Measurements from ENCODE around the gene SLC31A1. TPM values are rescaled to one million over a fixed set of nuclear protein-coding genes. Genes with fewer than 3 reads are reported as not detected.

The SLC31A1 gene
- total and polyA plus RNA-seq, 10 donors = 3.0 to 22.7 (median 18.6) TPM

- no peak overlapping the region for H3K27ac ChIP-seq
- H3K27me3 ChIP-seq (replicated peaks in 1 of 7) = no peaks in the 10 kb centered on the region
- H3K9me3 ChIP-seq = no peaks in the 10 kb centered on the region
- no peak for TF ChIP-seq POLR2A (IDR thresholded peaks at IDR 0.05)
- no peak for TF ChIP-seq CTCF (IDR thresholded peaks at IDR 0.05 in 8 of 11, conservative IDR thresholded peaks at IDR 0.05 in 3 of 11)
- no peak for TF ChIP-seq POLR2AphosphoS5 (IDR thresholded peaks at IDR 0.05)
- WGBS, 5 donors = 88 to 100% (median 96%) methylated on average over 1 of the region's 1 CpG
- H3K36me3 ChIP-seq = peaks cover 19 to 97% (median 92%) of the 10 kb centered on the region in 6 donors
- intact Hi-C loops (cut with DNase I; ENCODE audit: low total_unique reads) = no loop called here
- no peak for DNase-seq
- H3K4me3 ChIP-seq = no peak overlapping the region
- no peaks in the 10 kb centered on the region for H3K4me1 ChIP-seq
Observed at GRCh38 chr9:113178087-113178486, 43.3 kb upstream of the SLC31A1 start.

GRCh38 chr9:113179839-113180238 is 41.5 kb upstream of the SLC31A1 start:
- intact Hi-C loops (cut with DNase I; ENCODE audit: low total_unique reads) = no loop called here
- Histone ChIP-seq H3K36me3 (peaks cover 19 to 100% (median 94%) of the 10 kb centered on the region in 6 donors), H3K4me1 (no peaks in the 10 kb centered on the region), H3K9me3 (no peaks in the 10 kb centered on the region), H3K27ac (no peak overlapping the region), H3K4me3 (no peak overlapping the region), H3K27me3 (replicated peaks in 1 of 7) (no peaks in the 10 kb centered on the region)
- no peak for DNase-seq
- WGBS, 5 donors = 0 to 100% (median 96%) methylated on average over 1 of the region's 1 CpG
- no peak for TF ChIP-seq POLR2AphosphoS5 (IDR thresholded peaks at IDR 0.05)
- no peak for TF ChIP-seq POLR2A (IDR thresholded peaks at IDR 0.05)
- no peak for TF ChIP-seq CTCF (IDR thresholded peaks at IDR 0.05 in 8 of 11, conservative IDR thresholded peaks at IDR 0.05 in 3 of 11)

- Histone ChIP-seq H3K36me3 (peaks cover 15 to 100% (median 96%) of the 10 kb centered on the region in 6 donors), H3K9me3 (no peaks in the 10 kb centered on the region), H3K4me3 (no peak overlapping the region), H3K27me3 (replicated peaks in 1 of 7) (no peaks in the 10 kb centered on the region), H3K4me1 (peaks cover 0 to 12% (median 0%) of the 10 kb centered on the region in 6 donors), H3K27ac (no peak overlapping the region)
- TF ChIP-seq CTCF (IDR thresholded peaks at IDR 0.05 in 8 of 11, conservative IDR thresholded peaks at IDR 0.05 in 3 of 11) (no peak), POLR2A (IDR thresholded peaks at IDR 0.05) (no peak), POLR2AphosphoS5 (IDR thresholded peaks at IDR 0.05) (no peak)
- no peak for DNase-seq
- intact Hi-C loops (cut with DNase I; ENCODE audit: low total_unique reads) = no loop called here
Observed at GRCh38 chr9:113181165-113181564, 40.2 kb upstream of the SLC31A1 start.

- WGBS, 5 donors = 92 to 100% (median 96%) methylated on average over 2 of the region's 2 CpGs
- no peak overlapping the region for H3K27ac ChIP-seq
- peaks cover 10 to 100% (median 95%) of the 10 kb centered on the region in 6 donors for H3K36me3 ChIP-seq
Observed at GRCh38 chr9:113183956-113184488, 37.3 kb upstream of the SLC31A1 start.

More at GRCh38 chr9:113183956-113184488, 37.3 kb upstream of the SLC31A1 start:
- peaks cover 0 to 38% (median 8%) of the 10 kb centered on the region in 6 donors for H3K4me1 ChIP-seq
- intact Hi-C loops (cut with DNase I; ENCODE audit: low total_unique reads) = no loop called here
- no peaks in the 10 kb centered on the region for H3K27me3 ChIP-seq (replicated peaks in 1 of 7)
- no peaks in the 10 kb centered on the region for H3K9me3 ChIP-seq
- no peak for DNase-seq
- no peak overlapping the region for H3K4me3 ChIP-seq
- TF ChIP-seq CTCF (IDR thresholded peaks at IDR 0.05 in 8 of 11, conservative IDR thresholded peaks at IDR 0.05 in 3 of 11) = no peak
